Right lobe of liver (tissue), 4 donors: ENCODE measurements around the gene TANGO2.

ENCODE experiments used
- POLR2A ChIP-seq: fragments of 450-650 bp; IDR thresholded peaks from one replicate; pipeline ENCODE4 v1.6.1; 2017; ENCODE audit warnings: antibody characterized with exemption, mild to moderate bottlenecking
- TF ChIP-seq, protein P1 (sequence below), 4 donors: fragments of 200-600 bp in 3 of 4; fragments of 450-650 bp in 1 of 4; IDR thresholded peaks; one replicate each; pipeline versions ENCODE4 v1.5.1 to v1.8.0; 2016 to 2022; ENCODE audit warnings: antibody characterized with exemption in 4 of 4, mild to moderate bottlenecking in 2 of 4
- donor health status: DM: no; HTN: no; CAD: no.
- donor health status: DM: no; HTN: no; CAD: no.
- donor health status: DM: no; HTN: yes; CAD: no.

DNA sequence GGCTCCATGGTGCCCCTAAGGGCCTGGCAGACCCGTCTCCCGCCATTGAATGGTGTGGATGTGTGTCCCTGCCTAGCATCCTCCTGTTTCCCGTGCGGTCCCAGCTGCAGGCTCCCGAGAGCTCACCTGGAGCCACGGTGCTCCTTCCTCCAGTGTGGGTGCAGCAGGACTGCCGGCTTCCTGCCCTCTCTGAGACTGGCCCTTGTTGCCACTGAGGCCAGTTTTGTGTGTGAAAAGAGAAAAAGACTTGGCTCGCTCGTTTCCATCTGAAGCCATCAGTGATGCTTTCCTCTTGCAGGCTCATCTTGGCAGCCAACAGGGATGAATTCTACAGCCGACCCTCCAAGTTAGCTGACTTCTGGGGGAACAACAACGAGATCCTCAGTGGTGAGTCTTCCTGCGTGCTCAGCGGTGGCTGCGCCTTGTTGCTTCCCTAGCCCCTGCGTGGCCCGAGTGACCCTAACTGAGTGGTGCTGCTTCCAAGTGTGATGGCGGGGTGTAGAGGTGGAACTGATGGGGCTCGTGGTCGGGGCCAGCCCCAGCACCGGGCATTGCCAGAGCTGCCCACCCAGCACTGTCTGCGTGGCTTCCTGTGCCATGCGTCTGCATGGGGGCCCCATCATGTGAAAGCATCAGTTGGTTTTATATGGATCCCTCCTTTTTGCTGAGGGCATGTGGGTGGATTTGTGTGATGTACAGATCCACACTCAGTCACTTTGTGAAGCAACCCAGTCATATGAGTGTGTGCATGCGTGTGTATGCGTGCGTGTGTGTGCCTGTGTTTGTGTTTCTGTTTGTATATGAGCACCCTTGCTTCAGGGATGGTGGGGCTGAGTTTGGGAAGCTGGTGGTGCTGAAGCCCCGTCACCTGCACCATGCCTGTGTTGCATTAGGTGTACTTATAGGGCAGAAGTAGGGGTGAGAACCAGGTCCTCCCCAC, 22.4 kb downstream of the TANGO2 start:
- TF ChIP-seq, protein P1, sequence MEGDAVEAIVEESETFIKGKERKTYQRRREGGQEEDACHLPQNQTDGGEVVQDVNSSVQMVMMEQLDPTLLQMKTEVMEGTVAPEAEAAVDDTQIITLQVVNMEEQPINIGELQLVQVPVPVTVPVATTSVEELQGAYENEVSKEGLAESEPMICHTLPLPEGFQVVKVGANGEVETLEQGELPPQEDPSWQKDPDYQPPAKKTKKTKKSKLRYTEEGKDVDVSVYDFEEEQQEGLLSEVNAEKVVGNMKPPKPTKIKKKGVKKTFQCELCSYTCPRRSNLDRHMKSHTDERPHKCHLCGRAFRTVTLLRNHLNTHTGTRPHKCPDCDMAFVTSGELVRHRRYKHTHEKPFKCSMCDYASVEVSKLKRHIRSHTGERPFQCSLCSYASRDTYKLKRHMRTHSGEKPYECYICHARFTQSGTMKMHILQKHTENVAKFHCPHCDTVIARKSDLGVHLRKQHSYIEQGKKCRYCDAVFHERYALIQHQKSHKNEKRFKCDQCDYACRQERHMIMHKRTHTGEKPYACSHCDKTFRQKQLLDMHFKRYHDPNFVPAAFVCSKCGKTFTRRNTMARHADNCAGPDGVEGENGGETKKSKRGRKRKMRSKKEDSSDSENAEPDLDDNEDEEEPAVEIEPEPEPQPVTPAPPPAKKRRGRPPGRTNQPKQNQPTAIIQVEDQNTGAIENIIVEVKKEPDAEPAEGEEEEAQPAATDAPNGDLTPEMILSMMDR (IDR thresholded peaks at IDR 0.05): no peak
- TF ChIP-seq POLR2A: no peak
